ENCODE results near the gene GPLD1. TPM values are rescaled to one million over a fixed set of nuclear protein-coding genes. Genes with fewer than 3 reads are reported as not detected.

Gene GPLD1
- total RNA-seq, 1 donor from 2014 or later, result 3.5 TPM

DNA sequence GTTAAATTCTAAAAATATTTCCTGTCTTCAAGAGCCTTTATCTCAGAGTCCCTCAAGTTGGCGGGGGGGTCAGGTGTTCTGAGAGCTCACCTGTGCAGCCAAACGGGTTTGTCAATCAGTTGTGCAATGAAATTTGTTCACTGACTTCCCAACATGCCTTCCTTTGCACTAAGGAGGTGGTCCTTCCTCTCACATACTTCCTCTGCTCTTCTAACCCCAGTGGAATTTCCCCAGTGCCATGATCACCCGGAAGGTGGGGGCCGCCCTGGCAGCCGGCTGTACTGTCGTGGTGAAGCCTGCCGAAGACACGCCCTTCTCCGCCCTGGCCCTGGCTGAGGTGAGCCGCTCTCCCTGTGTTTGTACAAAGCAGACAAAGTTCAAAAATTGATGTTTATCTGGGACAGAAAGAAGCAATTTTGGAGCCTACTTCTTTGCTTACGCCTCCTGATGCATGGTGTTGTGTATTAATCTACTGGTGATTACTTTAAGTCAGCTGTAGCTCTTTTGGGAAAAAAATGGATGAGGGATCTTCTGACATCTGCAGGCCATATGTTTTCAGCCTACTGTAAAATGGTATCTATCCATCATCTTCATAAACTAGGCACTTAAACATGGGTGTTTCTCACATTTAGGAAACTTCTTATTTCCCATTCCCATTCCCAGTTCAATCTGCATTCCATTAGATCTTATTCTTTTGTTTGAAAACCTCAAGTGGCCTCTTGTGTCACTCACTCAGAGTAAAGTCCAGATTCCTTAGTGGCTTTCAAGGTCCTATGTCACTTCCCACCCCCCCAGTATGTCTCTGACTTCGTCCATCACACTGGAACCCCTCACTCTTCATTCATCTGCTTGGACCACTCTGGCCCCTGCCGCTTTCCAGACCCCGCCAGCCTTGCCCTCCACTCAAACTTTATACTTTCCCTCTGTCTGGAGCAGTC, 15.5 kb upstream of the GPLD1 start:
- intact Hi-C loops (cut with DNase I), result no loop called here

DNA sequence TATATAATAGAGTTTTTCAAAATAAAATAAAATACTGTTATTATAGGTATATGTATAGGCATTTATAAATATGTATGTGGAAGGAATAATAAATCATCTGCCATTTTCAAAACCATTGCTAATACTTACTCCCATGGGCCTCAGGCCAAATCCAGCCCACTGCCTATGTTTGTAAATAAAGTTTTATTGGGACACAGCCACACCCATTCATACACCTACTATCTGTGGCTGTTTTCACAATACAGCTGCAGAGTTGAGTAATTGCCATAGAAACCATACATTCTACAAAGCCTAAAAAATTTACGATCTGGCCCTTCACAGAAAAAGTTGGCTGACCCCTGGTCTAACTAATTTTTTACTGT, 14.9 kb upstream of the GPLD1 start:
- Histone ChIP-seq H3K27ac (no peak overlapping the region), H3K27me3 (no peaks in the 10 kb centered on the region), H3K9me3 (no peaks in the 10 kb centered on the region), H3K4me3 (no peak overlapping the region), H3K36me3 (peaks cover 13 to 50% of the 10 kb centered on the region in 2 donors), H3K4me1 (no peaks in the 10 kb centered on the region)
- DNase-seq (ENCODE audit: low spot score in 2 of 2), result no peak
- TF ChIP-seq, protein P1, sequence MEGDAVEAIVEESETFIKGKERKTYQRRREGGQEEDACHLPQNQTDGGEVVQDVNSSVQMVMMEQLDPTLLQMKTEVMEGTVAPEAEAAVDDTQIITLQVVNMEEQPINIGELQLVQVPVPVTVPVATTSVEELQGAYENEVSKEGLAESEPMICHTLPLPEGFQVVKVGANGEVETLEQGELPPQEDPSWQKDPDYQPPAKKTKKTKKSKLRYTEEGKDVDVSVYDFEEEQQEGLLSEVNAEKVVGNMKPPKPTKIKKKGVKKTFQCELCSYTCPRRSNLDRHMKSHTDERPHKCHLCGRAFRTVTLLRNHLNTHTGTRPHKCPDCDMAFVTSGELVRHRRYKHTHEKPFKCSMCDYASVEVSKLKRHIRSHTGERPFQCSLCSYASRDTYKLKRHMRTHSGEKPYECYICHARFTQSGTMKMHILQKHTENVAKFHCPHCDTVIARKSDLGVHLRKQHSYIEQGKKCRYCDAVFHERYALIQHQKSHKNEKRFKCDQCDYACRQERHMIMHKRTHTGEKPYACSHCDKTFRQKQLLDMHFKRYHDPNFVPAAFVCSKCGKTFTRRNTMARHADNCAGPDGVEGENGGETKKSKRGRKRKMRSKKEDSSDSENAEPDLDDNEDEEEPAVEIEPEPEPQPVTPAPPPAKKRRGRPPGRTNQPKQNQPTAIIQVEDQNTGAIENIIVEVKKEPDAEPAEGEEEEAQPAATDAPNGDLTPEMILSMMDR (IDR thresholded peaks at IDR 0.05), result no peak
- intact Hi-C loops (cut with DNase I), result no loop called here

More for the DNA sequence above, 15.5 kb upstream of the GPLD1 start:
- TF ChIP-seq, protein P1 (IDR thresholded peaks at IDR 0.05), result no peak
- Histone ChIP-seq H3K27me3 (no peaks in the 10 kb centered on the region), H3K36me3 (peaks cover 13 to 50% of the 10 kb centered on the region in 2 donors), H3K27ac (no peak overlapping the region), H3K4me3 (no peak overlapping the region), H3K4me1 (no peaks in the 10 kb centered on the region), H3K9me3 (no peaks in the 10 kb centered on the region)
- no peak for DNase-seq (ENCODE audit: low spot score in 2 of 2)

DNA sequence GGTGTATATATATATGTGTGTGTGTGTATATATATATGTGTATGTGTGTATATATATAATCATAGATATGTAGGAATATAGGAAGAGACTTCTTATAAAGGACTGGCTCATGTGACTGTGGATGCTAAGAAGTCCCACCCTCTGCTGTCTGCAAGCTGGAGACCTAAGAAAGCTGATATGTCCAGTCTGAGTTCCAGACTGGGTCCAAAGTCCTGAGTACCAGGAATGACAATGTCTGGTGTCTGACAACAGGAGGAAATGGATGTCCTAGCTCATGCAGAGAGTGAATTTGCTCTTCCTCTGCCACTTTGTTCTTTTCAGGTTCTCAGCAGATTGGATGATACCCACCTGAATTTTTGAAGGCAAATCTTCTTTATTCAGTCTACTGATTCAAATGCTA, 12.5 kb upstream of the GPLD1 start:
- TF ChIP-seq, protein P1 (IDR thresholded peaks at IDR 0.05), result no peak
- no peaks in the 10 kb centered on the region for H3K27me3 ChIP-seq
- H3K9me3 ChIP-seq, result no peaks in the 10 kb centered on the region
- H3K4me1 ChIP-seq, result no peaks in the 10 kb centered on the region
- intact Hi-C loops (cut with DNase I), result no loop called here
- peaks cover 16 to 33% of the 10 kb centered on the region in 2 donors for H3K36me3 ChIP-seq
- DNase-seq (ENCODE audit: low spot score in 2 of 2), result no peak
- H3K27ac ChIP-seq, result no peak overlapping the region
- H3K4me3 ChIP-seq, result no peak overlapping the region

DNA sequence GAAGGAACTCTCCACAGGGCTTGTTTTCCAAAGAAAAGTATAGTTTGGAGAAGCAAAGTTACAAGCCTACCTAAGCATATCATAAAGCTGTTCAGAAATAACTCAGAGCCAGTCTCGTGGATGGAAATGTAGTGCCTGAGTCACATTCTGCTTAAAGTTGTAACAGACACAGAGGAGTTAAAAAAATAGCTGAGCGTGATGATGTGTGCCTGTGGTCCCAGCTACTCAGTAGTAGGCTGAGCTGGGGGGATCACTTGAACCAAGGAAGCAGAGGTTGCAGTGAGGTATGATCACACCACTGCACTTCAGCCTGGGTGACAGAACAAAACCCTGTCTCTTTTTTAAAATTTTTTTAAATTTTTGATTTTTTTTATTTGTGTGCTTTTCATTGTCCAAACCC, 12.0 kb upstream of the GPLD1 start:
- no peak overlapping the region for H3K27ac ChIP-seq
- H3K4me1 ChIP-seq, result no peaks in the 10 kb centered on the region
- H3K36me3 ChIP-seq, result peaks cover 16 to 28% of the 10 kb centered on the region in 2 donors
- TF ChIP-seq, protein P1 (IDR thresholded peaks at IDR 0.05), result no peak
- H3K4me3 ChIP-seq, result no peak overlapping the region
- DNase-seq (ENCODE audit: low spot score in 2 of 2), result no peak
- intact Hi-C loops (cut with DNase I), result no loop called here
- no peaks in the 10 kb centered on the region for H3K27me3 ChIP-seq
- no peaks in the 10 kb centered on the region for H3K9me3 ChIP-seq

DNA sequence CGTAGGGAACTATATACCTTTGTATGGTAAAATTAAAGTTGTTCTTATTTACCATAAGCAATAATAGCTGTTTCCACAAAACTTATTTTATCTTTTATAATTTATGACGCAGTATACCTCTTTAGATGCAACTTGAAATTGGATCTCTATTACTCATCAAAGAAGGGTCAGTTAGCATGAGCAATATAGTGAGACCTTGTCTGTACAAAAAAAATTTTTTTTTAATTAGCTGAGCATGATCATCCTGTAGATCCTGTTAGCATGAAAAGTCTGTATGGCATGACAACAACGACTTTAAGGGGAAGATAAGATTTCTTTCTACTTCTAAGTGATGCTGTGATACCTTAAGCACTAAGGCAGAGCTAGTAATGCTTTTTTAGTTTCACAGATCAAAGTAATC, 11.3 kb upstream of the GPLD1 start:
- peaks cover 0 to 5% of the 10 kb centered on the region in 2 donors for H3K4me1 ChIP-seq
- no peak for DNase-seq (ENCODE audit: low spot score in 2 of 2)
- H3K36me3 ChIP-seq, result peaks cover 15 to 23% of the 10 kb centered on the region in 2 donors
- TF ChIP-seq, protein P1 (IDR thresholded peaks at IDR 0.05), result no peak
- no peaks in the 10 kb centered on the region for H3K9me3 ChIP-seq
- no peak overlapping the region for H3K4me3 ChIP-seq
- no peaks in the 10 kb centered on the region for H3K27me3 ChIP-seq
- intact Hi-C loops (cut with DNase I), result no loop called here
- H3K27ac ChIP-seq, result no peak overlapping the region
